Right lobe of liver (tissue), 4 donors: Measurements from ENCODE around the gene USP8.

Experiments
- POLR2A ChIP-seq: fragments of 450-650 bp; IDR thresholded peaks from one replicate; pipeline ENCODE4 v1.6.1; 2017; ENCODE audit warnings: antibody characterized with exemption, mild to moderate bottlenecking
- TF ChIP-seq, protein P1 (sequence below), 4 donors: fragments of 200-600 bp in 3 of 4; fragments of 450-650 bp in 1 of 4; IDR thresholded peaks; one replicate each; pipeline versions ENCODE4 v1.5.1 to v1.8.0; 2016 to 2022; ENCODE audit warnings: antibody characterized with exemption in 4 of 4, mild to moderate bottlenecking in 2 of 4
- donor health status: DM: no; HTN: no; CAD: no.
- donor health status: DM: no; HTN: no; CAD: no.
- donor health status: DM: no; HTN: yes; CAD: no.

DNA sequence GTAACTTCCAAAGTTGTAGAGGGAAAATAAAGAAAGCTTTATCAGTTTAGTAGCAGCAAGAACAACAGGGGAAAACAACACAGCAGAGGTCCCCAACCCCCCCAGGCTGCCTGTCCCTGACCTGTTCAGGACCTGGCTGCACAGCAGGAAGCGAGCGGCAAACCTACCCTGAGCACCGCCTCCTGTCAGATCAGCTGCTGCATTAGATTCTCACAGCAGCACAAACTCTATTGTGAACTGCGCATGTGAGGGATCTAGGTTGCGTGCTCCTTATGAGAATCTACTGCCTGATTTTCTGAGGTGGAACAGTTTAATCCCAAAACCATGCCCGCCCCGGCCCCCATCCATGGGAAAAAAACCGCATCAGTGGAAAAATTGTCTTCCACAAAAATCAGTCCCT, 81.9 kb downstream of the USP8 start:
- TF ChIP-seq, protein P1, sequence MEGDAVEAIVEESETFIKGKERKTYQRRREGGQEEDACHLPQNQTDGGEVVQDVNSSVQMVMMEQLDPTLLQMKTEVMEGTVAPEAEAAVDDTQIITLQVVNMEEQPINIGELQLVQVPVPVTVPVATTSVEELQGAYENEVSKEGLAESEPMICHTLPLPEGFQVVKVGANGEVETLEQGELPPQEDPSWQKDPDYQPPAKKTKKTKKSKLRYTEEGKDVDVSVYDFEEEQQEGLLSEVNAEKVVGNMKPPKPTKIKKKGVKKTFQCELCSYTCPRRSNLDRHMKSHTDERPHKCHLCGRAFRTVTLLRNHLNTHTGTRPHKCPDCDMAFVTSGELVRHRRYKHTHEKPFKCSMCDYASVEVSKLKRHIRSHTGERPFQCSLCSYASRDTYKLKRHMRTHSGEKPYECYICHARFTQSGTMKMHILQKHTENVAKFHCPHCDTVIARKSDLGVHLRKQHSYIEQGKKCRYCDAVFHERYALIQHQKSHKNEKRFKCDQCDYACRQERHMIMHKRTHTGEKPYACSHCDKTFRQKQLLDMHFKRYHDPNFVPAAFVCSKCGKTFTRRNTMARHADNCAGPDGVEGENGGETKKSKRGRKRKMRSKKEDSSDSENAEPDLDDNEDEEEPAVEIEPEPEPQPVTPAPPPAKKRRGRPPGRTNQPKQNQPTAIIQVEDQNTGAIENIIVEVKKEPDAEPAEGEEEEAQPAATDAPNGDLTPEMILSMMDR (IDR thresholded peaks at IDR 0.05) = no peak
- no peak for TF ChIP-seq POLR2A
